Adrenal gland (tissue), 5 donors: ENCODE measurements around the gene CNST.

Source experiments
- CTCF ChIP-seq, 6 experiments: fragments of 450-650 bp in 4 of 6; fragments of 200-600 bp in 2 of 6; sonication (generic) in 1 of 6; IDR thresholded peaks; 1 replicate in 5 of 6; 2 replicates in 1 of 6; pipeline versions ENCODE4 v1.5.1 to v1.8.0; 2016 to 2021; ENCODE audit warnings: antibody characterized with exemption in 6 of 6, mild to moderate bottlenecking in 2 of 6, moderate library complexity in 1 of 6
- POLR2A ChIP-seq, 2 donors: fragments of 450-650 bp; IDR thresholded peaks; one replicate each; pipeline ENCODE4 v1.6.1; 2017; ENCODE audit warnings: antibody characterized with exemption in 2 of 2, mild to moderate bottlenecking in 2 of 2, moderate library complexity in 1 of 2
- donor health status: DM: no; HTN: no; CAD: no.

GRCh38 chr1:246705368-246705767 is 139.1 kb downstream of the CNST start:
- TF ChIP-seq CTCF (IDR thresholded peaks at IDR 0.05) = no peak
- no peak for TF ChIP-seq POLR2A (IDR thresholded peaks at IDR 0.05)
